Stimulated activated CD4-positive, alpha-beta T cell treated with anti-CD3 and anti-CD28 coated beads, Interleukin-12 subunit alpha, Interleukin-12 subunit beta, amount 100 ng/mL, for 4 hours (primary cell): ENCODE measurements around the gene SERPINB1.
A peak's percentile ranks its signal among the peaks of the same experiment; 100 is the strongest.

Experiments used
- DNase-seq: peaks from one replicate; pipeline ENCODE4 v3.0.0-alpha.2; 2020

SERPINB1 gene

GRCh38 chr6:2790588-2791449 is 50.8 kb downstream of the SERPINB1 start:
- DNase-seq: peak; percentile 25

- DNase-seq: no peak
Observed at GRCh38 chr6:2786269-2786668, 55.4 kb downstream of the SERPINB1 start.

GRCh38 chr6:2784930-2785329 is 56.7 kb downstream of the SERPINB1 start:
- DNase-seq: no peak

GRCh38 chr6:2784061-2784460 is 57.6 kb downstream of the SERPINB1 start:
- no peak for DNase-seq

GRCh38 chr6:2783188-2783963 is 58.3 kb downstream of the SERPINB1 start:
- DNase-seq: no peak

- DNase-seq: no peak
Observed at GRCh38 chr6:2782825-2783187, 58.9 kb downstream of the SERPINB1 start.

GRCh38 chr6:2782356-2782708 is 59.3 kb downstream of the SERPINB1 start:
- DNase-seq: no peak
